HEK293T (cell line): ENCODE results near the gene PLAGL1.

Source experiments
- ARNT ChIP-seq: fragments of 450-650 bp; IDR thresholded peaks from 2 replicates; pipeline ENCODE4 v1.6.1; 2017; ENCODE audit warnings: mild to moderate bottlenecking
- BHLHE40 ChIP-seq: fragments of 450-650 bp; IDR thresholded peaks from 2 replicates; pipeline ENCODE4 v1.6.1; 2016; ENCODE audit warnings: mild to moderate bottlenecking, moderate library complexity, borderline replicate concordance
- ELF4 ChIP-seq: fragments of 450-650 bp; IDR thresholded peaks from 2 replicates; pipeline ENCODE4 v1.6.1; 2017; ENCODE audit warnings: antibody characterized with exemption
- FOXA1 ChIP-seq: fragments of 450-650 bp; IDR thresholded peaks from 2 replicates; pipeline ENCODE4 v1.6.1; 2016; ENCODE audit warnings: mild to moderate bottlenecking
- FOXM1 ChIP-seq: fragments of 450-650 bp; IDR thresholded peaks from 2 replicates; pipeline ENCODE4 v1.6.1; 2017; ENCODE audit warnings: mild to moderate bottlenecking, borderline replicate concordance
- HDGF ChIP-seq: fragments of 450-650 bp; IDR thresholded peaks from 2 replicates; pipeline ENCODE4 v1.6.1; 2017; ENCODE audit warnings: antibody characterized with exemption, borderline replicate concordance
- L3MBTL2 ChIP-seq: fragments of 450-650 bp; conservative IDR thresholded peaks from 2 replicates; pipeline ENCODE4 v1.6.1; 2016; ENCODE audit warnings: mild to moderate bottlenecking
- NFRKB ChIP-seq: fragments of 450-650 bp; IDR thresholded peaks from 2 replicates; pipeline ENCODE4 v1.6.1; 2016; ENCODE audit warnings: mild to moderate bottlenecking, moderate library complexity
- SP1 ChIP-seq: fragments of 450-650 bp; IDR thresholded peaks from 2 replicates; pipeline ENCODE4 v1.6.1; 2017
- SUZ12 ChIP-seq: fragments of 450-650 bp; IDR thresholded peaks from 2 replicates; pipeline ENCODE4 v1.6.1; 2016; ENCODE audit warnings: mild to moderate bottlenecking
- TARDBP ChIP-seq: fragments of 450-650 bp; IDR thresholded peaks from 2 replicates; pipeline ENCODE4 v1.6.1; 2016
- ZNF384 ChIP-seq: fragments of 450-650 bp; IDR thresholded peaks from 2 replicates; pipeline ENCODE4 v1.6.1; 2016
- TF ChIP-seq, protein P1 (sequence below): fragments of 450-650 bp; IDR thresholded peaks from 2 replicates; pipeline ENCODE4 v1.6.1; 2016

DNA sequence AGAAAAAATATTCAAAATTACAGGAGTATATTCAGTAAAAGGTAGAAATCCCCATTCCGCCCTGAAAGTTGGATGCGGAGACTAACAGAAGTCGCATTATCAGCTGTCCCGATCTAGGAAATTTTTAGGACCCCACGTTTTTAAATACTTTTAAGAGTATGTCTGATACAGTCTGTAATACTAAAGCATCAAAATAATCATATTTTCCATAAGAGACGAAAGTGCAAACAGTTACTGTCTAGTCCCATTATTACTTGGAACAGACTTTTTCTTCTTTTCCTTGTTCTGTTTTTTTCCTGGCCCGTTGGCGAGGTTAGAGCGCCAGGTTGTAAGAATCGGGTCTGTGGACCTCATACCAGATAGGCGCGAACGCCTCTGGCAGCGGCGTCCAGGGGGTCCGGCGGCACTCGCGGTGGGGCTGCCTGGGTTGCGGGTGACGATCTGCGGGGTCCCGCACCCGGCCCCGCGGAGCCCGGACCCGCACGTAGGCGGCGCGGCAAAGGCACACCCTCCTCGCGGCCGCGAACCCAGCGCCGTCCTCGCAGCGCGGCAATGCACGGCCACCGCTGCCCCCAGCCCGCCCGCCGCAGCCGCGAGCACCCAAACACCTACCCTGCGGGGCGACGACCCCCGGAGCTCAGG, 460 bp downstream of the PLAGL1 start:
- TF ChIP-seq BHLHE40 (no peak), SP1 (no peak), NFRKB (no peak), SUZ12 (no peak), FOXA1 (no peak), HDGF (no peak), ZNF384 (no peak), ARNT (no peak), FOXM1 (no peak), ELF4 (no peak), TARDBP (no peak), L3MBTL2 (no peak)
- TF ChIP-seq, protein P1, sequence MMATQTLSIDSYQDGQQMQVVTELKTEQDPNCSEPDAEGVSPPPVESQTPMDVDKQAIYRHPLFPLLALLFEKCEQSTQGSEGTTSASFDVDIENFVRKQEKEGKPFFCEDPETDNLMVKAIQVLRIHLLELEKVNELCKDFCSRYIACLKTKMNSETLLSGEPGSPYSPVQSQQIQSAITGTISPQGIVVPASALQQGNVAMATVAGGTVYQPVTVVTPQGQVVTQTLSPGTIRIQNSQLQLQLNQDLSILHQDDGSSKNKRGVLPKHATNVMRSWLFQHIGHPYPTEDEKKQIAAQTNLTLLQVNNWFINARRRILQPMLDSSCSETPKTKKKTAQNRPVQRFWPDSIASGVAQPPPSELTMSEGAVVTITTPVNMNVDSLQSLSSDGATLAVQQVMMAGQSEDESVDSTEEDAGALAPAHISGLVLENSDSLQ, result no peak
